Activated CD8-positive, alpha-beta memory T cell treated with anti-CD3 and anti-CD28 coated beads, Interleukin-2, amount 50 U/mL, for 4 hours (primary cell): ENCODE data around the gene COL18A1.
A peak's percentile ranks its signal among the peaks of the same experiment; 100 is the strongest.

Source experiments
- DNase-seq: peaks from one replicate; pipeline ENCODE4 v3.0.0-alpha.2; 2020

The COL18A1 gene

GRCh38 chr21:45415188-45415942 lies 10.4 kb downstream of the COL18A1 start:
- DNase-seq: peak; percentile 11

- no peak for DNase-seq
These were observed 11.1 kb downstream of the COL18A1 start for GRCh38 chr21:45415943-45416611.

- DNase-seq: no peak
These were observed 11.7 kb downstream of the COL18A1 start for GRCh38 chr21:45416620-45417019.

- DNase-seq: no peak
These were observed 12.4 kb downstream of the COL18A1 start for GRCh38 chr21:45417256-45417950.

- no peak for DNase-seq
These were observed 13.0 kb downstream of the COL18A1 start for GRCh38 chr21:45417951-45418300.

- DNase-seq: no peak
These were observed 13.5 kb downstream of the COL18A1 start for GRCh38 chr21:45418301-45419071.

GRCh38 chr21:45419162-45419561 lies 14.2 kb downstream of the COL18A1 start:
- DNase-seq: no peak

GRCh38 chr21:45420061-45421041 lies 15.4 kb downstream of the COL18A1 start:
- DNase-seq: no peak

GRCh38 chr21:45421071-45421845 lies 16.3 kb downstream of the COL18A1 start:
- DNase-seq: no peak

GRCh38 chr21:45421846-45422775 lies 17.1 kb downstream of the COL18A1 start:
- DNase-seq: no peak

- DNase-seq: no peak
These were observed 18.4 kb downstream of the COL18A1 start for GRCh38 chr21:45423201-45423955.

- DNase-seq: no peak
These were observed 19.2 kb downstream of the COL18A1 start for GRCh38 chr21:45423968-45424853.

- DNase-seq: no peak
These were observed 20.2 kb downstream of the COL18A1 start for GRCh38 chr21:45424854-45425795.

GRCh38 chr21:45427331-45428271 lies 22.6 kb downstream of the COL18A1 start:
- no peak for DNase-seq

- DNase-seq: no peak
These were observed 23.6 kb downstream of the COL18A1 start for GRCh38 chr21:45428534-45428933.
